Measurements from ENCODE around the gene OR6J1.

DNA sequence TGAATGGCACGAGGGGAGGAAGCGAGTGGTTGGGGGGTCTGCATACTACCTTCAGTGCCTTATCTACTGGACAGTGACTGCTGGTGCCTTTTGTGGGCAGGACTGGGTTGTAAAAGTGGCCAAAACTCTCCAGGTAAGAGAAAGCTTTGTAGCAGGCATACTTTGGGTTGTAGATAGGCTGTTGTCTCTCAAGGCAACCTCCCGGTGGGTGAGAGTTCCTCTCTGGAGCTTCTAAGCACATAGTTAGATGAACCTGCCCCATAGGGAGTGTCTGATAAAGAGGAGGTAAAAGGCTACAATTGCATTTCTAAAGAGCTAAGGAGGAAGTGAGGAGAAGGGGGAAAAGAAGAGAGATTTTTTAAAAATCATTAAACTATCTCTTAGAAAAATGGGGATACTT, 51.0 kb downstream of the OR6J1 start:
- TF ChIP-seq, protein P1, sequence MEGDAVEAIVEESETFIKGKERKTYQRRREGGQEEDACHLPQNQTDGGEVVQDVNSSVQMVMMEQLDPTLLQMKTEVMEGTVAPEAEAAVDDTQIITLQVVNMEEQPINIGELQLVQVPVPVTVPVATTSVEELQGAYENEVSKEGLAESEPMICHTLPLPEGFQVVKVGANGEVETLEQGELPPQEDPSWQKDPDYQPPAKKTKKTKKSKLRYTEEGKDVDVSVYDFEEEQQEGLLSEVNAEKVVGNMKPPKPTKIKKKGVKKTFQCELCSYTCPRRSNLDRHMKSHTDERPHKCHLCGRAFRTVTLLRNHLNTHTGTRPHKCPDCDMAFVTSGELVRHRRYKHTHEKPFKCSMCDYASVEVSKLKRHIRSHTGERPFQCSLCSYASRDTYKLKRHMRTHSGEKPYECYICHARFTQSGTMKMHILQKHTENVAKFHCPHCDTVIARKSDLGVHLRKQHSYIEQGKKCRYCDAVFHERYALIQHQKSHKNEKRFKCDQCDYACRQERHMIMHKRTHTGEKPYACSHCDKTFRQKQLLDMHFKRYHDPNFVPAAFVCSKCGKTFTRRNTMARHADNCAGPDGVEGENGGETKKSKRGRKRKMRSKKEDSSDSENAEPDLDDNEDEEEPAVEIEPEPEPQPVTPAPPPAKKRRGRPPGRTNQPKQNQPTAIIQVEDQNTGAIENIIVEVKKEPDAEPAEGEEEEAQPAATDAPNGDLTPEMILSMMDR (IDR thresholded peaks at IDR 0.05) = no peak
- no peak for TF ChIP-seq POLR2AphosphoS2 (conservative IDR thresholded peaks at IDR 0.05; ENCODE audit: low read length)
- TF ChIP-seq, protein P2, sequence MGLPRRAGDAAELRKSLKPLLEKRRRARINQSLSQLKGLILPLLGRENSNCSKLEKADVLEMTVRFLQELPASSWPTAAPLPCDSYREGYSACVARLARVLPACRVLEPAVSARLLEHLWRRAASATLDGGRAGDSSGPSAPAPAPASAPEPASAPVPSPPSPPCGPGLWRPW (IDR thresholded peaks at IDR 0.05) = no peak
- TF ChIP-seq RAD21 (conservative IDR thresholded peaks at IDR 0.05 in 1 of 2, IDR thresholded peaks at IDR 0.05 in 1 of 2) = no peak
- no peak for TF ChIP-seq SREBF2 (IDR thresholded peaks at IDR 0.05)
- TF ChIP-seq, protein P3, sequence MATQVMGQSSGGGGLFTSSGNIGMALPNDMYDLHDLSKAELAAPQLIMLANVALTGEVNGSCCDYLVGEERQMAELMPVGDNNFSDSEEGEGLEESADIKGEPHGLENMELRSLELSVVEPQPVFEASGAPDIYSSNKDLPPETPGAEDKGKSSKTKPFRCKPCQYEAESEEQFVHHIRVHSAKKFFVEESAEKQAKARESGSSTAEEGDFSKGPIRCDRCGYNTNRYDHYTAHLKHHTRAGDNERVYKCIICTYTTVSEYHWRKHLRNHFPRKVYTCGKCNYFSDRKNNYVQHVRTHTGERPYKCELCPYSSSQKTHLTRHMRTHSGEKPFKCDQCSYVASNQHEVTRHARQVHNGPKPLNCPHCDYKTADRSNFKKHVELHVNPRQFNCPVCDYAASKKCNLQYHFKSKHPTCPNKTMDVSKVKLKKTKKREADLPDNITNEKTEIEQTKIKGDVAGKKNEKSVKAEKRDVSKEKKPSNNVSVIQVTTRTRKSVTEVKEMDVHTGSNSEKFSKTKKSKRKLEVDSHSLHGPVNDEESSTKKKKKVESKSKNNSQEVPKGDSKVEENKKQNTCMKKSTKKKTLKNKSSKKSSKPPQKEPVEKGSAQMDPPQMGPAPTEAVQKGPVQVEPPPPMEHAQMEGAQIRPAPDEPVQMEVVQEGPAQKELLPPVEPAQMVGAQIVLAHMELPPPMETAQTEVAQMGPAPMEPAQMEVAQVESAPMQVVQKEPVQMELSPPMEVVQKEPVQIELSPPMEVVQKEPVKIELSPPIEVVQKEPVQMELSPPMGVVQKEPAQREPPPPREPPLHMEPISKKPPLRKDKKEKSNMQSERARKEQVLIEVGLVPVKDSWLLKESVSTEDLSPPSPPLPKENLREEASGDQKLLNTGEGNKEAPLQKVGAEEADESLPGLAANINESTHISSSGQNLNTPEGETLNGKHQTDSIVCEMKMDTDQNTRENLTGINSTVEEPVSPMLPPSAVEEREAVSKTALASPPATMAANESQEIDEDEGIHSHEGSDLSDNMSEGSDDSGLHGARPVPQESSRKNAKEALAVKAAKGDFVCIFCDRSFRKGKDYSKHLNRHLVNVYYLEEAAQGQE (IDR thresholded peaks at IDR 0.05) = no peak
- no peak for TF ChIP-seq SMC3 (IDR thresholded peaks at IDR 0.05)
- no peak for TF ChIP-seq CHD2 (IDR thresholded peaks at IDR 0.05; ENCODE audit: low read length, partially characterized antibody)
- TF ChIP-seq, protein P4, sequence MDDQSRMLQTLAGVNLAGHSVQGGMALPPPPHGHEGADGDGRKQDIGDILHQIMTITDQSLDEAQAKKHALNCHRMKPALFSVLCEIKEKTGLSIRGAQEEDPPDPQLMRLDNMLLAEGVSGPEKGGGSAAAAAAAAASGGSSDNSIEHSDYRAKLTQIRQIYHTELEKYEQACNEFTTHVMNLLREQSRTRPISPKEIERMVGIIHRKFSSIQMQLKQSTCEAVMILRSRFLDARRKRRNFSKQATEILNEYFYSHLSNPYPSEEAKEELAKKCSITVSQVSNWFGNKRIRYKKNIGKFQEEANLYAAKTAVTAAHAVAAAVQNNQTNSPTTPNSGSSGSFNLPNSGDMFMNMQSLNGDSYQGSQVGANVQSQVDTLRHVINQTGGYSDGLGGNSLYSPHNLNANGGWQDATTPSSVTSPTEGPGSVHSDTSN (IDR thresholded peaks at IDR 0.05) = no peak
- TF ChIP-seq, protein P5, sequence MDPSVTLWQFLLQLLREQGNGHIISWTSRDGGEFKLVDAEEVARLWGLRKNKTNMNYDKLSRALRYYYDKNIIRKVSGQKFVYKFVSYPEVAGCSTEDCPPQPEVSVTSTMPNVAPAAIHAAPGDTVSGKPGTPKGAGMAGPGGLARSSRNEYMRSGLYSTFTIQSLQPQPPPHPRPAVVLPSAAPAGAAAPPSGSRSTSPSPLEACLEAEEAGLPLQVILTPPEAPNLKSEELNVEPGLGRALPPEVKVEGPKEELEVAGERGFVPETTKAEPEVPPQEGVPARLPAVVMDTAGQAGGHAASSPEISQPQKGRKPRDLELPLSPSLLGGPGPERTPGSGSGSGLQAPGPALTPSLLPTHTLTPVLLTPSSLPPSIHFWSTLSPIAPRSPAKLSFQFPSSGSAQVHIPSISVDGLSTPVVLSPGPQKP (IDR thresholded peaks at IDR 0.05; ENCODE audit: low read depth, low read length) = no peak
- TF ChIP-seq NFE2L2 (conservative IDR thresholded peaks at IDR 0.05; ENCODE audit: low read length) = no peak
- TF ChIP-seq KDM1A (IDR thresholded peaks at IDR 0.05; ENCODE audit: low read depth) = no peak
